H1 (cell line): ENCODE measurements around the gene OR4K15.

Experiments
- BACH1 ChIP-seq: IDR thresholded peaks from 2 replicates; pipeline ENCODE4 v1.6.1; 2012; ENCODE audit warnings: low read length, improper control_type of control experiment
- CBX5 ChIP-seq: fragments of 300-800, 300-1000 bp; sonication (generic); IDR thresholded peaks from 2 replicates; pipeline ENCODE4 v1.7.1; 2016; ENCODE audit warnings: antibody characterized with exemption, low read length, low read depth
- CTCF ChIP-seq, 3 experiments: IDR thresholded peaks; 1 replicate in 2 of 3; 2 replicates in 1 of 3; pipeline versions ENCODE4 v1.5.1 to v1.6.1; 2011; ENCODE audit warnings: low read length in 3 of 3, mild to moderate bottlenecking in 3 of 3, inconsistent platforms in 2 of 3, low read depth in 1 of 3, moderate library complexity in 1 of 3; ENCODE audit not compliant: insufficient read depth in 1 of 3; ENCODE audit errors: control extremely low read depth in 1 of 3
- KDM1A ChIP-seq: fragments of 200-600, 300-600 bp; sonication (generic); IDR thresholded peaks from 2 replicates; pipeline ENCODE4 v1.7.1; 2016; ENCODE audit warnings: mild to moderate bottlenecking, low read length, borderline replicate concordance
- MAFK ChIP-seq: IDR thresholded peaks from 2 replicates; pipeline ENCODE4 v1.6.1; 2012; ENCODE audit warnings: low read depth, mild to moderate bottlenecking, improper control_type of control experiment, low read length
- POLR2A ChIP-seq, 2 experiments: IDR thresholded peaks; 1 replicate in 1 of 2; 2 replicates in 1 of 2; pipeline ENCODE4 v1.6.1; 2011; ENCODE audit warnings: low read depth in 2 of 2, low read length in 2 of 2, mild to moderate bottlenecking in 2 of 2; ENCODE audit errors: control extremely low read depth in 1 of 2
- RAD21 ChIP-seq, 2 experiments: IDR thresholded peaks in 1 of 2; conservative IDR thresholded peaks in 1 of 2; 2 replicates each; pipeline ENCODE4 v1.6.1; 2011; ENCODE audit warnings: low read depth in 2 of 2, low read length in 2 of 2, improper control_type of control experiment in 1 of 2, inconsistent platforms in 1 of 2, mild to moderate bottlenecking in 1 of 2, moderate library complexity in 1 of 2
- SP1 ChIP-seq: IDR thresholded peaks from 2 replicates; pipeline ENCODE4 v1.6.1; 2011; ENCODE audit warnings: low read depth, low read length
- SUZ12 ChIP-seq: fragments of 200-600 bp; sonication (generic); IDR thresholded peaks from 2 replicates; pipeline ENCODE4 v1.6.1; 2012; ENCODE audit warnings: mild to moderate bottlenecking, inconsistent platforms, low read length, moderate library complexity, mixed read lengths
- ZNF274 ChIP-seq: IDR thresholded peaks from 2 replicates; pipeline ENCODE4 v1.7.0; 2012; ENCODE audit warnings: low read length, borderline replicate concordance; ENCODE audit errors: extremely low read depth

- TF ChIP-seq KDM1A (no peak), POLR2A (IDR thresholded peaks at IDR 0.05; ENCODE audit: control extremely low read depth in 1 of 2, low read depth in 2 of 2, low read length in 2 of 2) (no peak), BACH1 (no peak), CTCF (IDR thresholded peaks at IDR 0.05; ENCODE audit: control extremely low read depth in 1 of 3, insufficient read depth in 1 of 3, low read depth in 1 of 3, low read length in 3 of 3) (no peak), MAFK (no peak), ZNF274 (no peak), SUZ12 (no peak), SP1 (no peak), RAD21 (IDR thresholded peaks at IDR 0.05 in 1 of 2, conservative IDR thresholded peaks at IDR 0.05 in 1 of 2; ENCODE audit: low read depth in 2 of 2, low read length in 2 of 2) (no peak), CBX5 (no peak)
These were observed 44.0 kb downstream of the OR4K15 start, which contains the start of gene OR4K14 for GRCh38 chr14:20019257-20019865.
